HG03575 (cell line): ENCODE measurements around the gene BRD2.

ENCODE experiments used
- ATAC-seq: cut with Tn5 transposase; IDR thresholded peaks from one replicate; pipeline ENCODE4 v1.9.1; 2021; ENCODE audit not compliant: unreplicated experiment, insufficient number of reproducible peaks, low FRiP score; ENCODE audit errors: extremely low read depth

The BRD2 gene

DNA sequence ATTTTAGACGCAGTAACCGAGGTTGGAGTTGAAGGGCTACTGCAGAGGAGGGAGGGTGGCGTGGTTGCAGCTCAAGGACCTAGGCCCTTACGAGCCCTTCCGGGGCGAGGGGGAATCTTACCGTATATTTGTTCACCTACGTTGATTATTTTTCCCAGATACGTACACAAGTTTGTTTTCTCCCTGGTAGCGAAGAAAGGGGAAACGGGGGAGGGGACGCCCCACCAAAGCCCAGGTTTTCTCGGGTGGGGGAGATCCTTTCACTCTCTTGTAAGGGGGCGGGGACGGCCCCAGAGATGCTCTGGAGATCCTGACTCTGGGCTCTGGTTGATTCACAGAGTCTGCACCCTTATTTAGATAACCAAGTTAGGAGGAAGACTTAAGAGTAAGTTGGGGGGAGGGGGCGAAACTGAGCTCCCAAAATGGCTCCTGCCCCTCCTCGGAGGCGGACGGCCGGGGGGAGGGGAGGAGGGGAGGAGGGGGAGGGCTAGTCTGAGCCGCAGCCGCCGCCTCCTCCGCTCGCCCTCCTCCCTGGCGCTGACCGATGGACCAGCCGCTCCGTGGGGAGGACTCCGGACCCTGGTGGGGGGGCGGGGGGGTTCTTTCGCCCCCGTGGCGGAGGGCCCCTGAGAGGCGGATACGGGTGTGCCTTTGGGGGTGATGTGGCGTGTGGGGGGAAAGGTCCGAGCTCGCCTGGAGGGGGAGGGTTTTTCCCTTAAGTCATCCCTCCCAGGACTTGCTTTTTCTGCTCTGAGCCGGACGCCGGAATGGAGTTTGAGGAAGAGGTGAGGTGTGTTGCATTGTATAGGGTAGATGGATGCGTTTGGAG is 2.2 kb downstream of the BRD2 start:
- ATAC-seq: no peak

DNA sequence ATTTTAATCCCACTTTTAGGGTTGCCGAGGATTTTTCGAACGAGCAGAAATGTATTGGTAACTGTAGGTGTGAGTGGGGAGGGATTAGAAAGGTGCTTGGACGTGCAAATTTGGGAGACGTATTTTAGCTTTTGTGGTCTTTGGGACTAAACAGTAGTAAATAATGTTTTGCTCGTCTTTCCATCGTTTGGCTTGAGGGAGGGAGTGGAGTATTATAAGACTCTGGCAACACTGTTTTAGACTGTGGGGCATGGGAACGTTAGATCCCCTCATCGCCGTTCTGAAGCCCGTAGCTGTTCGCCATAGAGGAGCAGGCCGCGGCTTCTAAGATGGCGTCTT is 2.8 kb downstream of the BRD2 start:
- no peak for ATAC-seq

DNA sequence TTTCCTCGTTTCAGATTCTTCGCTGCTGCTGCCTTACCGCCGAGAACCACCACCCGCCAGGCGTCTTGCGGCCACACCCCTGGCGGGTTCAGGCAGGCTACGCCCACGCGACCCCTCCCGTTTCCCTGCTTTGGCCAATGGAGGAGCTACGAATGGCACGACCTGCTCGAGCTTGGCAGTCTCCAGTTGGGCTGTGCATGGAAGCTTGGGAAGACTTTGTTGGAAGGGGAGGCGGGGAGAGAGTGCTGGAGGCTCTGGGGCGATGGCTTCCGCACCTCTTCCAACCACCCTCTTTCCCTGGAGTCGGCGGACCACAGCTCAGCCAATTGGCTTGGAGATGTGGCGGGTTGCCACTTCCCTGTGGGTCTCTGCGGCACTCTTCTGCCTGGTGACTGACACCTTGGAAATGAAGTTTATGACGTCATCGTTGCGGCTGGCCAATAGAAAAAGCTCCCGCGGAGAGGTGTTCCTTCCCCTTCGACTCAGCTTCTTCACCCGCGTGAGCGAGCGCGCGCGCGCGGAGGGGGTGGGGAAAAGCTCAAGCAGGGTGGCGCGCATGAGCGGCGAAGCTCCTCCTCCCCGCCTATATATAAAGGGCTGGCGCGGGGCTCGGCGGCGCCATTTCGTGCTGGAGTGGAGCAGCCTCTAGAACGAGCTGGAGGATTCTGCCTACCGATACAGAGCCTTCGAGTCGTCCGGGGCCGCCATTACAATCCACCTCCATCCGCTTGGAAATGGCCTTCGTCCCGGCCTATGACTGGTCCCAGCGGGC is 3.4 kb downstream of the BRD2 start:
- ATAC-seq: peak; percentile 28

DNA sequence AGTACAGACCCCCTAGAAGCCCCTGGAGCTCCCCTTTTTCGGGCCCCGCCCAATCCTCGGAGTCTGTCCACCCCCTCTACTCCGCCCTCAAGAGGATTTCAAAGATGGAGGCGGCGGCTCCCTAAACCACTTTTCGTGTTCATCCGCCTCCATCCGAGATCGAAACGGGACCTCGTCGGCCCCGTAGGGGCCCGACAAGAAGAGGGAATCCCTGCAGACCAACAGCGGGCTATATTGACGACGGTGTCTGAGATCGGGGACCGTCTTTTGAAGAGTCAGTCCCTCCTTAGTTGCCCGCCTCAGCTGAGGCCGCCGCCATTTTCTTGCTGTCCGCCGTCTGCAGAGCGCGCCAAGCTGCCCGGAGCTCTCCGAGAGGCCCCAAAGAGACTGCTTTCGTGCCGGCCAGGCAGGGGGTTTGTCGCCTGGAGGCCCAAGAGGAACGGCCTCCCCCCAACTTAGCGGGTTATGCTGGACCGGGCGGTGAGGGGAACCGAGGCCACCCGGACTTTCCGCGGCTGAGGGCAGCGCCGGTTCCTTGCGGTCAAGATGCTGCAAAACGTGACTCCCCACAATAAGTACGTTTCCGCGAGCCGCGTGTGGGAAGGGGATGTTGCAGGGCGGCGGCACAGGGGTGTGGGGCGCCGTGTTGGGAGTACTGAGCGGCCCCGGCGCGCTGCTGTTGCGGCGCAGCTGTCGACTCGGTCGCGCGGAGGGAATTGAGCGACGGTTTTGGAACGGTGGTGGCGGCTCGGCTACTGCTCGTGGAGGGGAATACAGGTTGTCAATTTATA is 4.2 kb downstream of the BRD2 start:
- no peak for ATAC-seq

DNA sequence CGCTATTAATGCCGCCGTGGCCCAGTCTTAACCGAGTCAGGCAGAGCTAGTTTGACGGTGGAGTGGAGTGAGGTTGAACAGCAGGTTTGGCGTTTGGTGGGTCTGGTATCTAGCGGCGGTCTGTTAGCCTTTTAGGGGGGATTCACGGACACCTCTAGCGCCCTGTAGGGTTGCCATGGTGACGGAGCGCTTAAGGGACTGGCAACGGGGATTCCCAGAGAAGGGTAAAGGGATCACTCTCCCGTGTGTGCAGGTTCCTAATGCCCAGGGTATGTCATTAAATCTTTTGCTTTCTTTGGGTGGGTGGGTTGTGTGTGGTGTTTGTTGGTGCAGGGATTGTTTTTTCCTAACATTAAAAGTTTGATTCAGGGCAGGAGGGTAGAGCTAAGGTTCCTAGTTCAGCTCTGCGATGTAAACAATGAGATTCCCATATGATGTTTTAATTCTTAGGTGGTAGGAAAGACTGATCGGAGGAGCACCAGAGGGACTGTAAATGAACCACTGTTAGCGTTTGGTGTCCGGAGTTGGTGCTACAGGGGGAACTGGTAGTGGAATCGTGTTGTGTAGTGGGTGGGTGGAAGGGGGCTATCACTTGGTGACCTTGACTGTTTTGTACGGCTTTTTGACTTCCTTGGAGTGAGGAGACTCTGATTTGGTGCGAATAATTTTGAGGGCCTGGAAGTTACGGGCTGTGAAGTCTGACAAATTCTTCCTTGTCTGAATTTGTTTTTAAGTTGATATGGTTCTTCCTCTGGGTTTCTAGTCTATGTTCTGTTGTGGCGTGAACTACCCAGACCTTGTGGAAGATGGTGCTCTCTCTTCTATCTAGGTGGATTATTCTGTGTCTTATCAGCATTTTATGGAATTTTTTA is 5.0 kb downstream of the BRD2 start:
- no peak for ATAC-seq

DNA sequence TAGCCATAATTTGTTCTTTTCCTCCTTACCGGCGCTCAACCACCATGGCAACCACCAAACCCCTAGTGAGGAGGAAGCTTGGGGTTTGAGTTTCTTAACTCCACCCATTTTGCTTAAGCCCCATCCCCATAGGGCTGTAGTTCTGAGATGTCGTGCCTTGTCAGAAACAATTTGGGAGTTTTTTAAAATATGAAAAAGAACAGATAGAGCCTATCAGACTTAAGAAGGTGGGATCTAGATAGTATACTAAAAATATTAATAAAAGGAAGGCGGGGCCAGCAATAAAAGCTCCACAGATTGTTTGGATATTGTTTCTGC is 5.6 kb downstream of the BRD2 start:
- ATAC-seq: no peak

DNA sequence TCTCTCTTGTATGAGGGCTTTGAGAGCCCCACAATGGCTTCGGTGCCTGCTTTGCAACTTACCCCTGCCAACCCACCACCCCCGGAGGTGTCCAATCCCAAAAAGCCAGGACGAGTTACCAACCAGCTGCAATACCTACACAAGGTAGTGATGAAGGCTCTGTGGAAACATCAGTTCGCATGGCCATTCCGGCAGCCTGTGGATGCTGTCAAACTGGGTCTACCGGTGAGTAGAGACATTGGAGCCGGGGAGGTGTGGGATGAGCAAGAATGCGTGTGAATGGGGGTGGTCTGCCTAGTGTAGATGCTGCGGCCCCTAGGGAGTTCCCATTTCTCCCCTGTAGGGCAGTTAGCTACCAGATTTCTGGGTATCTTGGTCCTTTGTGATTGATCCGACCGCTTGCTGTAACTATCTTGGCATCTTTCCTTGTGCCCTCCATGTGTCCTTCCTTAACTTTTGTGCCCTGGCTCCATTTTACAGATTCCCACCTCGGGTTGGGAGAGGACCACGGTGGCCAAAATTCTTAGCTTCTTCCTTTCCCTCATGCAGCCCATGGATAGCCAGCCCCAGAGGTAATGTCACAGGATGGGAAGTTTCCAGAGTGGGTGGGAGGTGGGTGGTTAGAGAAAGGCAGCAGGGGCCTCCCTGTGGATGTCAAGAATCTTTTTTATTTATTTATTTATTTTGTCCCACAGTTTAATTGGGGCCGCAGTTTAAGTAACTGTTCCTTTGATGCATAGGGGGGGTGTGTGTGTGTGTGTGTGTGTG is 6.3 kb downstream of the BRD2 start:
- no peak for ATAC-seq

DNA sequence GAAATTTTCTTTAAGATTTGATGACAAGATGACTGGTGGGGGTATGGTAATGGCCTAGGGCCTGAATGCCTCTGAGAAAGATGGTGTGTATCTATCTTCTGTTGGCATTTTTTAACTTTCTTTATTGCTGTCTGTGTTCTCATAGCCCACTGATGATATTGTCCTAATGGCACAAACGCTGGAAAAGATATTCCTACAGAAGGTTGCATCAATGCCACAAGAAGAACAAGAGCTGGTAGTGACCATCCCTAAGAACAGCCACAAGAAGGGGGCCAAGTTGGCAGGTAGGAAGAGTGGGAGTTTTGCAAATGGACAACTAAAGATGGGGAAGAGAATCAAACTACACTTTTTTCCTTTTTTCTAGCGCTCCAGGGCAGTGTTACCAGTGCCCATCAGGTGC is 7.5 kb downstream of the BRD2 start:
- no peak for ATAC-seq

DNA sequence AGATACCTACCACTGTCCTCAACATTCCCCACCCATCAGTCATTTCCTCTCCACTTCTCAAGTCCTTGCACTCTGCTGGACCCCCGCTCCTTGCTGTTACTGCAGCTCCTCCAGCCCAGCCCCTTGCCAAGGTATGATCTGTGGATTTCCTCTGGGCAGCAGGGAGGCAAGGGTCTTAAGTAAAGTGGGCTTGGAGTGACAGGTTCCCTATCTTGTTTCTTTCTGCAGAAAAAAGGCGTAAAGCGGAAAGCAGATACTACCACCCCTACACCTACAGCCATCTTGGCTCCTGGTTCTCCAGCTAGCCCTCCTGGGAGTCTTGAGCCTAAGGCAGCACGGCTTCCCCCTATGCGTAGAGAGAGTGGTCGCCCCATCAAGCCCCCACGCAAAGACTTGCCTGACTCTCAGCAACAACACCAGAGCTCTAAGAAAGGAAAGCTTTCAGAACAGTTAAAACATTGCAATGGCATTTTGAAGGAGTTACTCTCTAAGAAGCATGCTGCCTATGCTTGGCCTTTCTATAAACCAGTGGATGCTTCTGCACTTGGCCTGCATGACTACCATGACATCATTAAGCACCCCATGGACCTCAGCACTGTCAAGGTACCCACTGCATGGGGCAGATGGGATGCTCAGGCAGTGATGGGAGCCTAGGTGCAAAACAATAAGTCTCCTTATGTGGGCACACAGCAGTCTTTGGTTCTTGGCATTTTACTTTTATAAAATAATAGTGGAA is 8.1 kb downstream of the BRD2 start:
- ATAC-seq: no peak

DNA sequence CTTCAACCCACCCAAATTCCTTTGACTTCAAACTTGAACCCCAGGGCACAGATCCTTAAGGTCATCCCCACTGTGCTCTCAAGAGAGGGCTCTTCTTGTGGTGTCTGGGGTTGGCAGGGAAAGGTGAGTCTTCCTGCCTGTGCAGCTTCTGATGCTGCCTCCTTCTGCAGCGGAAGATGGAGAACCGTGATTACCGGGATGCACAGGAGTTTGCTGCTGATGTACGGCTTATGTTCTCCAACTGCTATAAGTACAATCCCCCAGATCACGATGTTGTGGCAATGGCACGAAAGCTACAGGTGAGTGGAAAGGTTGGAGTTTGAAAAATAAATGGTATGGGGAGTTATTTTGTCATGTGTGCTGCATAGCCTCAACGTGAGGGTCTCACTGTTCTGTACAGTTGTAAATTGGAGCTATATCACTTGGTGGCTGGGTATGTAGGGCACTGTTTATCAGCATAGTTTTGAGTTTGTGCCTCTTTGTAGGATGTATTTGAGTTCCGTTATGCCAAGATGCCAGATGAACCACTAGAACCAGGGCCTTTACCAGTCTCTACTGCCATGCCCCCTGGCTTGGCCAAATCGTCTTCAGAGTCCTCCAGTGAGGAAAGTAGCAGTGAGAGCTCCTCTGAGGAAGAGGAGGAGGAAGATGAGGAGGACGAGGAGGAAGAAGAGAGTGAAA is 9.0 kb downstream of the BRD2 start:
- no peak for ATAC-seq

DNA sequence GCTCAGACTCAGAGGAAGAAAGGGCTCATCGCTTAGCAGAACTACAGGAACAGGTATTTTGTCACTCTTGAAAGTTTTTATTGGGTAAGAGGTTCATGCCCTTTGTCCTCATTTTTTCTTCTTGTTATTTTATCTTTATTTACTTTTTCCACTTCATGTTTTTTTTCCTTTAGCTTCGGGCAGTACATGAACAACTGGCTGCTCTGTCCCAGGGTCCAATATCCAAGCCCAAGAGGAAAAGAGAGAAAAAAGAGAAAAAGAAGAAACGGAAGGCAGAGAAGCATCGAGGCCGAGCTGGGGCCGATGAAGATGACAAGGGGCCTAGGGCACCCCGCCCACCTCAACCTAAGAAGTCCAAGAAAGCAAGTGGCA is 9.5 kb downstream of the BRD2 start:
- ATAC-seq: no peak

DNA sequence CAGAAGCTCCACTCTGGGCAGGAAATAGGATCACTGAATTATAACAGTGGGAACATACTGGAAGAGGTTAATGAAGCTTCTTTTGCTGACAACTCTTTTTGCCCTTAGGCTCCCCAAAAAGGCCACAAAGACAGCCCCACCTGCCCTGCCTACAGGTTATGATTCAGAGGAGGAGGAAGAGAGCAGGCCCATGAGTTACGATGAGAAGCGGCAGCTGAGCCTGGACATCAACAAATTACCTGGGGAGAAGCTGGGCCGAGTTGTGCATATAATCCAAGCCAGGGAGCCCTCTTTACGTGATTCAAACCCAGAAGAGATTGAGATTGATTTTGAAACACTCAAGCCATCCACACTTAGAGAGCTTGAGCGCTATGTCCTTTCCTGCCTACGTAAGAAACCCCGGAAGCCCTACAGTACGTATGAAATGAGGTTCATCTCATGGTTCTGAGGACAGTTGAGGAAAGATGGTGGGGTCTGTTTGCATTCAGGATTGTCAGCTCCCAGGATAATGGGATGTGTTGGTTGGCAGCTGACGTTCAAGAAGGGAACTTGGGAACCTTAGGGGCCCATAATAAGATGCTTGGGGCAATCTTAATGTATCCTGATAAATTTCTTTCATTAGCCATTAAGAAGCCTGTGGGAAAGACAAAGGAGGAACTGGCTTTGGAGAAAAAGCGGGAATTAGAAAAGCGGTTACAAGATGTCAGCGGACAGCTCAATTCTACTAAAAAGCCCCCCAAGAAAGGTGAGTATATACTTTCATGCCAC is 11.5 kb downstream of the BRD2 start:
- no peak for ATAC-seq

DNA sequence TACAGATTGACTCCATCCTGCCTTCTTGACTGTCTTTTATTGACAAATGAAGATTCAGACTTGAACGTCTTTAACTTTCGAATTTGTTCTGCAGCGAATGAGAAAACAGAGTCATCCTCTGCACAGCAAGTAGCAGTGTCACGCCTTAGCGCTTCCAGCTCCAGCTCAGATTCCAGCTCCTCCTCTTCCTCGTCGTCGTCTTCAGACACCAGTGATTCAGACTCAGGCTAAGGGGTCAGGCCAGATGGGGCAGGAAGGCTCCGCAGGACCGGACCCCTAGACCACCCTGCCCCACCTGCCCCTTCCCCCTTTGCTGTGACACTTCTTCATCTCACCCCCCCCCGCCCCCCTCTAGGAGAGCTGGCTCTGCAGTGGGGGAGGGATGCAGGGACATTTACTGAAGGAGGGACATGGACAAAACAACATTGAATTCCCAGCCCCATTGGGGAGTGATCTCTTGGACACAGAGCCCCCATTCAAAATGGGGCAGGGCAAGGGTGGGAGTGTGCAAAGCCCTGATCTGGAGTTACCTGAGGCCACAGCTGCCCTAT is 12.2 kb downstream of the BRD2 start:
- no peak for ATAC-seq

DNA sequence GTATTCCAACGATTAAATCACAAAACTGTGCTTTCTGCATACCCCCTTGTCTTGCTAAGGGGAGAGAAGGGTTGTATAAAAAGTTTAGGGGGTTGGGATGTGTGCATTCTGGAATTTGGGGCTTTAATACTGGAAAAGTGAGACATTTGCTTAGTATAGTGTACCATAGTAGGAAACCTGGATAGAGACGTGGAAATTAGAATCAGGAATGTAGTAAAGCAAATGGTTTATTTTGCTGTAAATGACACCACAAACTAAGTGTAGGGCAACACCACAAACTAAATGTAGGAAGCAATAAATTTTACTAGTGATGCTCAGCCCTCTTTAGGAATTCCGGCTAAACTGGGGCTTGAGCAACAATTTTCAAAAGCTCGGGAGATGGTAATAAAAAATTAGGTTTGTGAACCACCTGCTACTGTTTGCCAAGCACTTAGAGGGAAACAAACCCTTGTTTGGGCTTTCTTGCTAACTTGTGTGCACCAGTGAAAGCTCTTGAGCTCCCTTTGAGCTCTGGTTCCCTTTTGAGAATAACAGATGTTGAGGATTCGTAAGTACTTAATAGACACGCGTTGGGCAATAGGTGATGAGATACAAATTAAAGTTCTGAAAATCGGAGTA is 13.8 kb downstream of the BRD2 start:
- no peak for ATAC-seq

DNA sequence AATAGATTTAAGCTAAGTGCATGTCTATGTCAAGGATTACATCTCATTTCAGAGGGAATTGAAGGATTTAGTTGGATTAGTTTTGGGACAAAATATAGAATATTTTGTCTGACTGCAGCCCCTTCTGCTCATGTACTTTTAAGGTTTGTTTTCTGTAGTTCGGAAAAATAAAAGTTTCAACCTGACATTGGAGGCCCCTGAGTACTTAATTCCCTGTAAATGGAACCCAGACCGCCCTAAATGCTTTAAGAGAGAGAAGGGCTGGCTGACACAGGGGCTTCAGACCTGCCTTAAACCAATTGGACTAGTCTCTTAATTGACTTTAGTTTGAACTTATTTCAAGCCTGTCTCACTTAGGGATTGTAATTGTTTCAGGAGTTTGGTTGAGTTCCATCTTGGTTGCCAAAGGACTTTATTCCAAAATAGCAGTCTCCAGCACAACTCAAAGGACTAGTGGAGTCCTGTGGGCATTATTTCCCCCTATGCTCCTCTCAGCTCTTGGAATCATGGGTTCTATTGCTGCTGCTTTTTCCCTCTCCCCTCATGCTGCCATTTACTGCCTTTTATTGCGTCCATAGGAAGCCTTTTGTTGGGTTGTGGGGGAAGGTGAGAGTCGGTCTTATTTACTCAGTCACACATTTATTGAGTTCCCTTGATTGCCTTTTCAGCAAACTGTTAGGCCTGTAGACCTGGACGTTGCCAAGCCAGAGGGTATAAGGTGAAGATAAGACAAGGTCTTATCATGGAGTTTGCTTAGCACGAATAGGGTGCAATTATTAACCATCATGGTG is 14.5 kb downstream of the BRD2 start:
- ATAC-seq: no peak
